GM23338 (cell line): ENCODE data around the gene LIX1.

Experiments used
- CREB1 ChIP-seq: fragments of 250-450 bp; sonication (Bioruptor Pico); IDR thresholded peaks from 2 replicates; pipeline ENCODE4 v1.5.0; 2020; ENCODE audit warnings: low read depth, mild to moderate bottlenecking, moderate library complexity
- REST ChIP-seq: IDR thresholded peaks from one replicate; pipeline ENCODE4 v1.6.1; 2018; ENCODE audit warnings: antibody characterized with exemption; ENCODE audit not compliant: unreplicated experiment
- TF ChIP-seq, protein P1 (sequence below), 2 experiments: fragments of 200-600 bp in 1 of 2; sonication (generic) in 1 of 2; conservative IDR thresholded peaks; 2 replicates each; pipeline versions ENCODE4 v1.5.1 to v1.6.1; 2016 to 2017; ENCODE audit warnings: antibody characterized with exemption in 2 of 2, low read depth in 2 of 2, mild to moderate bottlenecking in 2 of 2, moderate library complexity in 1 of 2

- no peak for TF ChIP-seq CREB1 (CRISPR knock-in tag)
- TF ChIP-seq, protein P1, sequence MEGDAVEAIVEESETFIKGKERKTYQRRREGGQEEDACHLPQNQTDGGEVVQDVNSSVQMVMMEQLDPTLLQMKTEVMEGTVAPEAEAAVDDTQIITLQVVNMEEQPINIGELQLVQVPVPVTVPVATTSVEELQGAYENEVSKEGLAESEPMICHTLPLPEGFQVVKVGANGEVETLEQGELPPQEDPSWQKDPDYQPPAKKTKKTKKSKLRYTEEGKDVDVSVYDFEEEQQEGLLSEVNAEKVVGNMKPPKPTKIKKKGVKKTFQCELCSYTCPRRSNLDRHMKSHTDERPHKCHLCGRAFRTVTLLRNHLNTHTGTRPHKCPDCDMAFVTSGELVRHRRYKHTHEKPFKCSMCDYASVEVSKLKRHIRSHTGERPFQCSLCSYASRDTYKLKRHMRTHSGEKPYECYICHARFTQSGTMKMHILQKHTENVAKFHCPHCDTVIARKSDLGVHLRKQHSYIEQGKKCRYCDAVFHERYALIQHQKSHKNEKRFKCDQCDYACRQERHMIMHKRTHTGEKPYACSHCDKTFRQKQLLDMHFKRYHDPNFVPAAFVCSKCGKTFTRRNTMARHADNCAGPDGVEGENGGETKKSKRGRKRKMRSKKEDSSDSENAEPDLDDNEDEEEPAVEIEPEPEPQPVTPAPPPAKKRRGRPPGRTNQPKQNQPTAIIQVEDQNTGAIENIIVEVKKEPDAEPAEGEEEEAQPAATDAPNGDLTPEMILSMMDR (conservative IDR thresholded peaks at IDR 0.05; ENCODE audit: low read depth in 2 of 2), result no peak
- no peak for TF ChIP-seq REST
Measured at GRCh38 chr5:97191893-97192292, 49.5 kb upstream of the LIX1 start.
